ENCODE measurements around the gene PIK3R5.

The PIK3R5 gene

GRCh38 chr17:8940866-8941471, 24.5 kb downstream of the PIK3R5 start:
- H3K36me3 ChIP-seq (ENCODE audit: low read length): no peaks in the 10 kb centered on the region
- H3K79me2 ChIP-seq (ENCODE audit: insufficient read depth, low read length): no peaks in the 10 kb centered on the region
- no peak overlapping the region for H2AFZ ChIP-seq (ENCODE audit: low read depth, low read length, severe bottlenecking)
- no peaks in the 10 kb centered on the region for H3F3A ChIP-seq (ENCODE audit: insufficient read depth)
- no peak overlapping the region for H3K4me3 ChIP-seq (ENCODE audit: insufficient read depth, low read length, poor library complexity, severe bottlenecking)
- no peaks in the 10 kb centered on the region for H4K20me1 ChIP-seq (ENCODE audit: low read depth, low read length)
- no peaks in the 10 kb centered on the region for H3K9me3 ChIP-seq (ENCODE audit: insufficient read depth, low read length)
- no peak overlapping the region for H3K9ac ChIP-seq (ENCODE audit: low read length)
- no peak overlapping the region for H3K27ac ChIP-seq (ENCODE audit: low read depth, low read length)
- H3K4me2 ChIP-seq (ENCODE audit: low read depth, low read length, poor library complexity, severe bottlenecking): no peak overlapping the region
- no peaks in the 10 kb centered on the region for H3K9me2 ChIP-seq (replicated peaks; ENCODE audit: insufficient read depth, low read length)
- TF ChIP-seq EZH2phosphoT487 (conservative IDR thresholded peaks at IDR 0.05; ENCODE audit: low read length): no peak
- TF ChIP-seq CTCF (IDR thresholded peaks at IDR 0.05; ENCODE audit: insufficient read depth, low read length, poor library complexity, severe bottlenecking): no peak
- no peaks in the 10 kb centered on the region for H3K27me3 ChIP-seq (ENCODE audit: low read length)

GRCh38 chr17:8939496-8940334, 25.8 kb downstream of the PIK3R5 start:
- H3K4me3 ChIP-seq (ENCODE audit: insufficient read depth, low read length, poor library complexity, severe bottlenecking): no peak overlapping the region
- no peaks in the 10 kb centered on the region for H3K79me2 ChIP-seq (ENCODE audit: insufficient read depth, low read length)
- H3K9me2 ChIP-seq (replicated peaks; ENCODE audit: insufficient read depth, low read length): no peaks in the 10 kb centered on the region
- no peak overlapping the region for H3K27ac ChIP-seq (ENCODE audit: low read depth, low read length)
- H3K9me3 ChIP-seq (ENCODE audit: insufficient read depth, low read length): no peaks in the 10 kb centered on the region
- no peaks in the 10 kb centered on the region for H3K27me3 ChIP-seq (ENCODE audit: low read length)
- H2AFZ ChIP-seq (ENCODE audit: low read depth, low read length, severe bottlenecking): no peak overlapping the region
- no peaks in the 10 kb centered on the region for H3F3A ChIP-seq (ENCODE audit: insufficient read depth)
- H3K9ac ChIP-seq (ENCODE audit: low read length): no peak overlapping the region
- H3K4me2 ChIP-seq (ENCODE audit: low read depth, low read length, poor library complexity, severe bottlenecking): no peak overlapping the region
- TF ChIP-seq EZH2phosphoT487 (conservative IDR thresholded peaks at IDR 0.05; ENCODE audit: low read length) (no peak), CTCF (IDR thresholded peaks at IDR 0.05; ENCODE audit: insufficient read depth, low read length, poor library complexity, severe bottlenecking) (no peak)
- H3K36me3 ChIP-seq (ENCODE audit: low read length): no peaks in the 10 kb centered on the region
- H4K20me1 ChIP-seq (ENCODE audit: low read depth, low read length): no peaks in the 10 kb centered on the region

GRCh38 chr17:8938933-8939332, 26.6 kb downstream of the PIK3R5 start:
- Histone ChIP-seq H3K9ac (ENCODE audit: low read length) (no peak overlapping the region), H3K79me2 (ENCODE audit: insufficient read depth, low read length) (no peaks in the 10 kb centered on the region), H3K27ac (ENCODE audit: low read depth, low read length) (no peak overlapping the region), H3K4me2 (ENCODE audit: low read depth, low read length, poor library complexity, severe bottlenecking) (no peak overlapping the region), H3K36me3 (ENCODE audit: low read length) (no peaks in the 10 kb centered on the region), H3K9me2 (replicated peaks; ENCODE audit: insufficient read depth, low read length) (no peaks in the 10 kb centered on the region), H2AFZ (ENCODE audit: low read depth, low read length, severe bottlenecking) (no peak overlapping the region), H4K20me1 (ENCODE audit: low read depth, low read length) (no peaks in the 10 kb centered on the region), H3K4me3 (ENCODE audit: insufficient read depth, low read length, poor library complexity, severe bottlenecking) (no peak overlapping the region), H3K9me3 (ENCODE audit: insufficient read depth, low read length) (no peaks in the 10 kb centered on the region), H3K27me3 (ENCODE audit: low read length) (no peaks in the 10 kb centered on the region), H3F3A (ENCODE audit: insufficient read depth) (no peaks in the 10 kb centered on the region)
- no peak for TF ChIP-seq EZH2phosphoT487 (conservative IDR thresholded peaks at IDR 0.05; ENCODE audit: low read length)
- TF ChIP-seq CTCF (IDR thresholded peaks at IDR 0.05; ENCODE audit: insufficient read depth, low read length, poor library complexity, severe bottlenecking): no peak

All from SU-DHL-6 (cell line).